ENCODE data around the gene ZNF710.
"Not testable (repeated sequence)": the region's sequence is repeated elsewhere in the genome, so short reads cannot be mapped to it uniquely, and the experiment has no call there.

The ZNF710 gene

DNA sequence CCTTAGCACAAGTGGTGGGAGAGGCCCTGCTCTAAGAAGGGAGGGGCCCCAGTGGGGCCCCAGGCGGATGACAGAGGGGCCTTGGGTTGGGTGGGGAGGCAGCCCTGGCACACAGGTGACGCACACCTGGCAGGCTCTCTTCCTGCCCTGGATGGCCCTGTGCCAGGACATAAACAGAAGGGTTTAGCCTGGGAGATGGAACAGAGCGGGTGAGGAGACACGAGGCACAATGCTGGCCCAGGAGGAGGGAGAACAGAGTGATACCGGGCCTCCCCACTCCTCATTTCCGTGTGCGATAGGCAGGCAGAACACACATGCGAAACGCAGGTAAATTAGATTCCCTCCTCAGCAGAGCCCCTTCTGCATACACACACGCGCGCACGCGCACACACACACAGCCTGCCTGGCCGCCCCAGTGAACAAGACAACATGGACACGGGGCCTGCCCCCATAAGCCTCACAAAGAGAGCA is 61.4 kb downstream of the ZNF710 start:
- DNase-seq (ENCODE audit: low read depth): no peak

DNA sequence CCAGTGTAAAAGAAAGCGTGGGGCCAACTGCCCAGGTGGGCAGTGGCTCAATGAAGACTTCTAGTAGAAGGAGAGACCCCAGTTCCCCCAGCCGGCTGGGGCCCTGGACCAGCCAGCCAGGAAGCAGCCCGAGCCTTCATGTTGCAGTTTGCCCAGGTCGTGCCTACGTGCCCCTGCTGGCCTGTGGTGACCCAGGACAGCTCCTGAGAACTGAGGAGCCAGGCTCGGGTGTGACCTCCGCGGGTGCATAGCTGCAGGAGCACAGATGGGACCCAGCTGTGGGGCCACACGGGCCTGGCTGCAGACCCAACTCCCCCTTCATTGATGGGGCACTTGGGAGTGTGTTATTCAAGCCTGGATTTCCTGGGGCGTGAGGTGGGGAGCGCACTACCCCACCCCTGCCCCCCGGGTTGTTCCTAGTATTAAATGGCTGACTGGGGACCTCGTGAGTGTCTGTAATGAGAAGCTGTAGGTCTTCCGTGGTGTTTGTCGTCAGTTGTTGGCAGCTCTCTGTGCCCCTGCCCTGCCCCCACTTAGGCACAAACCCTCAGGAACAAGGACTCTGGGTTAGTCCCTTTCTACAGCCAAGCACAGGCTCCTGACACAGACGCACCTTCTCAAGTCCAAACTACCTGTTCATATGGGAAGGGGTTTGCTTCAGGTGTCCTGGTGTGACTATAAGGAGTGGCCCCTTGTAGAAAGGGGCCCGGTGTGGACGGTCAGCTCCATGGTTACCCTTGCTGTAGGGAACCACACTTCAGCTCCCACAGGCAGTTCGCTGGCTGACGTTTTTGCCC is 62.0 kb downstream of the ZNF710 start:
- DNase-seq (ENCODE audit: low read depth): no peak

DNA sequence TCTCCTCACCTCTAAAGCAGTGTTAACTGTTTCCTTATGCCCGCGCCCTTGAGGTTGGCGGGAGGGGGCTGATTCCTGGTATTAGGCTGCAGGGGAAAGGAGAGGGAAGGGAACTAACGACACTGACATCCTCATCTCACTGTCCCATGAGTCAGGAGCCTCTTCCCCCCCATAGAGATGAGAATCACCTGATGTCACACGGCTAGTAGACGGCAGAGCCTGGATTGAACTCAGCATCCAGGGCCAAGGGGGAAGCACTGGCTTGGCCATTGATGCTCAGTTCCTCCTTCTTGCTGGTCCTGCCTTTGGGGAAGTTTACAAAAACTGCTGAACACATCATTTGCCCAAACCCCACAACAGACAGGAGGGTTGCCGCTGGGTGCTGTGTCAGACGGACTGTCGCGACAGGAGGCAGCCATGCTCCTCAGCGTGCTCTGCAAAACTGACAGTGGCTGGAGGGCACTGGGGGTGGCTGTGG is 62.7 kb downstream of the ZNF710 start:
- DNase-seq (ENCODE audit: low read depth): no peak

DNA sequence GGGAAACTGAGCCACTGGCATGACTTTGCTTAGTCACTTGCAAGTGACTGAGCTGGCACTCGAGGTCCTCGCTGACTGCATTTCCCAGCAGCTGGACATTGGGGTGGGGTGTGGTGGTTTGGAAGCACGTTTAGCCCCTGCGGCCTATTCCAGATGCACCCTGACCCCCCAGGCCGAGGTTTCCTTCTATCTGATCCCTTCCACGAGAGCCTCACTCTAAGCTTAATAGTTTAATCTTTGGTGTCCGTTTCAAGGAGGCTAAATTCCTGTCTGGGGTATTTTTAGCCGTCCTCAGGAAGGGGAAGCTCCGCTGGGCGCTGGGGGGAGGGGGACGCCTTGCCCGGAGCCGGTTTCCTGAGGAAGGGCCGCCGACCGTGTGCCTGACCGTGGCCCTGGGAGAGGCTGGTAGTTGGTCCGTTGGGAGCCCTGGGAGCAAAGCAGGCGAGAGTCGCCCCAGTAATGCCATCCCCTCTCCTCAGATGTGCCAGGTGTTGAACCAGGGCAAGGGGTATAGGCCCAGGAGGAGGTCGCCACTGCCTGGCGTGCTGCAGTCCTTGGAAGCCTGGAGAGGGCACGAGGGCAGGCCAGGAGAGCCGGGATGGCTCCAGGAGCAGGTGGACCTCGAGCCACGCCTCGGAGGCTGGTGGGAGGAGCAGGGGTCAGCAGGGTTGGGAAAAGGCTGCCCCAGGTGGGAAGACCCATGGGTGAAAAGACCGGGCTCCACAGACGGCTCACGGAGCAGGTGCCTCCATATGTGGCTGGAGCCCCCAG is 64.0 kb downstream of the ZNF710 start:
- DNase-seq (ENCODE audit: low read depth): no peak

DNA sequence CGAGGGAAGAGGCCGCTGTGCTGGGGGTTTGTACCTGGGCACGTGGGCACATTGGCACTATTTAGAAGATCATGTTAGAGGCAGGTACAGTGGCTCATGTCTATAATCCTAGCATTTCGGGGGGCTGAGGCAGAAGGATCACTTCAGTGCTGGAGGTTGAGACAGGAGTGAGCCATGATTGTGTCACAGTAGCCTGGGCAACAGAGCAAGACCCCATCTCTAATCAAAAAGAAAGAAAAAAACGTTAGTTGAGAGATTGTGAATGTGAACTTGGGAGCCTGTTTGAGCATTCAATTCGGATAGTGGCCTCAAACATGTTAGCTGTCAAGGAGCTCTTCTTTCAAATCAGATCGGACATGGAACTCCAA is 64.5 kb downstream of the ZNF710 start:
- no peak for DNase-seq (ENCODE audit: low read depth)

DNA sequence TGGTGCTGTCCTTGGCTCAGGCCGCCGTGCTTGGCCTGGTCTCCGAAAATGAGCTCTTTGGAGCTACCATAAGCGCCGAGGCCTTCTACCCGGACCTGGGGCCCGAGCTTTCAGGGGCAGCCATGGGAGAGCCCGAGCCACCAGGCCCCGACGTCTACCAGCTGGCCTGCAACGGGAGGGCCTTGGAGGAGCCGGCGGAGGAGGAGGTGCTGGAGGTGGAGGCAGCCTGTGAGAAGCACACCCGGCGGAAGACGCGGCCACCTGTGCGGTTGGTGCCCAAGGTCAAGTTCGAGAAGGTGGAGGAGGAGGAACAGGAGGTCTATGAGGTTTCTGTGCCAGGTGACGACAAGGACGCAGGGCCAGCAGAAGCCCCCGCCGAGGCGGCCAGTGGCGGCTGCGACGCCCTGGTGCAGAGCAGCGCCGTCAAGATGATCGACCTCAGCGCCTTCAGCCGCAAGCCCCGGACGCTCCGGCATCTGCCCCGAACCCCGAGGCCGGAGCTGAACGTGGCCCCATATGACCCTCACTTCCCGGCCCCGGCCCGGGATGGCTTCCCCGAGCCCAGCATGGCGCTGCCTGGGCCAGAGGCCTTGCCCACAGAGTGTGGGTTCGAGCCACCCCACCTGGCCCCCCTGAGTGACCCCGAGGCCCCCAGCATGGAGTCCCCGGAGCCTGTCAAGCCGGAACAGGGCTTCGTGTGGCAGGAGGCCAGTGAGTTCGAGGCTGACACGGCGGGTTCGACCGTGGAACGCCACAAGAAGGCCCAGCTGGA is 66.2 kb downstream of the ZNF710 start:
- no peak for DNase-seq (ENCODE audit: low read depth)

DNA sequence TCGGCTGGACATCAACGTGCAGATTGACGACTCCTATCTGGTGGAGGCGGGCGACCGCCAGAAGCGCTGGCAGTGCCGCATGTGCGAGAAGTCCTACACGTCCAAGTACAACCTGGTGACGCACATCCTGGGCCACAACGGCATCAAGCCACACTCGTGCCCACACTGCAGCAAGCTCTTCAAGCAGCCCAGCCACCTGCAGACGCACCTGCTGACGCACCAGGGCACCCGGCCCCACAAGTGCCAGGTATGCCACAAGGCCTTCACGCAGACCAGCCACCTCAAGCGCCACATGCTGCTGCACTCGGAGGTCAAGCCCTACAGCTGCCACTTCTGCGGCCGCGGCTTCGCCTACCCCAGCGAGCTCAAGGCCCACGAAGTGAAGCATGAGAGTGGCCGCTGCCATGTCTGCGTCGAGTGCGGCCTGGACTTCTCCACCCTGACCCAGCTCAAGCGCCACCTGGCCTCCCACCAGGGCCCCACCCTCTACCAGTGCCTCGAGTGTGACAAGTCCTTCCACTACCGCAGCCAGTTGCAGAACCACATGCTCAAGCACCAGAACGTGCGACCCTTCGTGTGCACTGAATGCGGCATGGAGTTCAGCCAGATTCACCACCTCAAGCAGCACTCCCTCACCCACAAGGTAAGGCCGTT is 67.0 kb downstream of the ZNF710 start:
- DNase-seq (ENCODE audit: low read depth): no peak

DNA sequence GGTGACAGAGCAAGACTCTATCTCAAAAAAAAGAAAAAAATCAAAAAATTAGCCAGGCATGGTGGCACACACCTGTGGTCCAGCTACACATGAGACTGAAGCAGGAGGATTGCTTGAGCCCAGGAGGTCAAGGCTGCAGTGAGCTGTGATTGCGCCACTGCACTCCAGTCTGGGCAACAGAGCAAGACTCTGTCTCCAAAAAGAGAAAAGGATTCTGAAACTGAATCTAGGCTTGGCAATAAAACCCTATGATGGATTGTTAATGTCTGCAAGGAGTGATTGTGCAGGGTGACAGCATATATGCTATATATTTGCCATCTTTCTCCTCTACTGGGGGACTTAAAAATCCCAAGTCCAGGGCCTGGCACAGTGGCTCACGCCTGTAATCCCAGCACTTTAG is 69.5 kb downstream of the ZNF710 start:
- DNase-seq (ENCODE audit: low read depth): not testable (repeated sequence)

DNA sequence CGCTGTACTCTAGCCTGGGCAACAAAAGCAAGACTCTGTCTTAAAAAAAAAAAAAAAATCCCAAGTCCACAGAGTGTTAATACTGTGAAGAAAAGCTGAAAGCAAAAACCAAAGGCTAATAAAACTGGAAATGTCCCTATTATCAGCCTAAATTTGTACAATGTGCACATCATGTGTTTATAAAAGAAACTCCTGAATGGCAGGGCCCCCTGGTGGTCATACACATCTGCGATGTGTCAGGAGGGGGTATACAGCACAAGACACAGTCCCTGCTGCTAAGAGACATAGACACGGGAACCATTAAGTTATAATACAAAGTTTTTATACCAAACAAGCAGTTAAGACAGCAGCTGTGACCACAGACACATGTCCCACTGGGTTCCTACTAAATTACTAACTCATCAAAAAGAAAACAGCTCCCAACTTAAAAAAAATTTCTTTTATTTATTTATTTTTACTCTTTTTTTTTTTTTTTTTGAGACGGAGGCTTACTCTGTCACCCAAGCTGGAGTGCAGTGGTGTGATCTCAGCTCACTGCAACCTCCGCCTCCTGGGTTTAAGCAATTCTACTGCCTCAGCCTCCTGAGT is 70.2 kb downstream of the ZNF710 start:
- DNase-seq (ENCODE audit: low read depth): peak; percentile 70

DNA sequence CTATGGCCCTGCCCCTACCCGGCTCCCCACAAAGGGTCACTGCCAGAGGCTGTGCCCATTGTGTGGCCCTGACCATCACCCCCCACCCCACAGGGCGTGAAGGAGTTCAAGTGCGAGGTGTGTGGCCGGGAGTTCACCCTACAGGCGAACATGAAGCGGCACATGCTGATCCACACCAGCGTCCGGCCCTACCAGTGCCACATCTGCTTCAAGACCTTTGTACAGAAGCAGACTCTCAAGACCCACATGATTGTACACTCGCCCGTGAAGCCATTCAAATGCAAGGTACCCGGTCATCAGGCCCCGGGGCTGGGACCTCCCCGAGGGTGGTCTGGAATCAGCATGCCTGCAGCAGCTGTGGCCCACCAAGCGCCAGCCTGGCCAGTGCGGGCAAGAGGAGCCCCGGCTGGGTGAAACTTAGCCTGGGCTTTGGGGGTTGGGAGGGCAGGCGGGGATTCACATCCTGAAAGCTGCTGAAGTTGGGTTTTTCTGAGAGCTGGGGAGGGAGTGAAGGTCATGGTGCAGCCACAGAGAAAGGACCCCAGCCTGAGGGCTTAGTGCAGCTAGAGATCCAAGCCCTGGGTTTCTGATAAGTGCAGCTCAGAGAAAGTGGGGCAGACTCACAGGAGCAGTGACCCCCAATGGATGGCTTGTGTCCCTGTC is 72.0 kb downstream of the ZNF710 start:
- no peak for DNase-seq (ENCODE audit: low read depth)

DNA sequence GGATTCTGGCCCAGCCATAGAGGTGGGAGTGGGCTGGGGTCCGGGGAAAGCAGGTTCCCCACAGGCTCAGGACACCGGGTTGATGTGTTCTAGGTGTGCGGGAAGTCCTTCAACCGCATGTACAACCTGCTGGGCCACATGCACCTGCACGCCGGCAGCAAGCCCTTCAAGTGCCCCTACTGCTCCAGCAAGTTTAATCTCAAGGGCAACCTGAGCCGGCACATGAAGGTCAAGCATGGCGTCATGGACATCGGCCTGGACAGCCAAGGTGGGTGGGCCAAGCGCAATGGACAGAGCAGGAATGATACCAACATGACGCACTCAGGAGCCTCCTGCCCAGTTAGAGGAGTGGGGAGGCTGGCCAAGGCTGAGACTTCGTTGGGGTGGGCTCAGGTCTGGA is 72.9 kb downstream of the ZNF710 start:
- no peak for DNase-seq (ENCODE audit: low read depth)

DNA sequence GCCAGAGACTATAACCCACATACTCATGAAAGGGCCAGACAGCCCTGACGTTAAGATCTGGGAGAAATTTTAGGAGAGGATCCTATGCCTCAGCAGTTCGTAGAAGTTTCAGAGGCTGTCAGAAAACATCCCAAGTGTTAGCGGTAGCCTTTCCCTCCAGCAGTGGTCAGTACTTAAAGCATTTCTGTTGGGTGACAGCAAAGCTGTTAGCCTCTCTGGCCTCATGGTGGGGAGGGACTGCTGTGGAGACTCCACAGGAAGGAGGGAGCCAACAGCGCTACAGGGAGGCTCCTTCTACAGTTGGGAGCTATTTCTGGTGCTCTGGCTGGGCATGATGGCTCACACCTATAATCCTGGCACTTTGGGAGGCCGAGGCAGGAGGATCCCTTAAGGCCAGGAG is 73.8 kb downstream of the ZNF710 start:
- no peak for DNase-seq (ENCODE audit: low read depth)

DNA sequence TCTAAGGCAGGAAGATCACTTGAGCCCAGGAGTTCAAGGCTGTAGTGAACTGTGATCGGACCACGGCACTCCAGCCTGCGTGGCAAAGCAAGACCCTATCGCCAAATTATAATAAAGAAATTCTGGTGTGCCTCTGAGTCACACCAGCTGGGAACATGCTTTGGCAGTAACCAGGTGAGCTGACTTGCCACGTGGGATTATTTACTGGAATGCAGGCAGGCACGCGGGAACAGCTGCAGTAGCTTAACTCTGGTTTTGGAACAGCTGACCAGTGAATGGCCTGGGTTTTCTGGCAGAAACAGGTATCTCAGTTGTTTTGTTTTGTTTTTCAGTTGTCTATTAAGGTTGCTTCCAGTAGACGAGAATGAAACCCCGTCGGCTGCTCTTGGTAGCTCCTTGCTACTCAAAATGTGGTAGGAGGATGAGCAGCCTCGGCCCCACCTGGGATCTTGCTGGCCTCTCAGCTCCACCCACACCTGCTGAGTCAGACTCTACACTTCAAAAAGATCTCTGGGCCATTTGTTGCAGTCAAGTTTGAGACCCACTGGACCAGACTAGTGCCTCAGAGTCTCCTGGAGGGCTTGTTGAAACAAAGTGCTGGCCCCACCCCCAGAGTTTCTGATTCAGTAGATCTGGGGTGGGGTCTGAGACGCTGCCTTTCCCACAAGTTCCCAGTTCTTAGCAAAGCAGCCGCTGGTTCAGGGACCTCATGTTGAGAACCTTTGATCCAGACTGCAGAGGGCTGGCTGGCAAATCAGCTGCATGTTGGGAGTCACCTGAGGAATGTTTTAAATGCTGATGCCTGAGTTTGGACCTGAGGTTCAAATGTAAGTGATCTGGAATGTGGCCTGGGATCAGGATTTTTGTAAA is 74.5 kb downstream of the ZNF710 start:
- no peak for DNase-seq (ENCODE audit: low read depth)

DNA sequence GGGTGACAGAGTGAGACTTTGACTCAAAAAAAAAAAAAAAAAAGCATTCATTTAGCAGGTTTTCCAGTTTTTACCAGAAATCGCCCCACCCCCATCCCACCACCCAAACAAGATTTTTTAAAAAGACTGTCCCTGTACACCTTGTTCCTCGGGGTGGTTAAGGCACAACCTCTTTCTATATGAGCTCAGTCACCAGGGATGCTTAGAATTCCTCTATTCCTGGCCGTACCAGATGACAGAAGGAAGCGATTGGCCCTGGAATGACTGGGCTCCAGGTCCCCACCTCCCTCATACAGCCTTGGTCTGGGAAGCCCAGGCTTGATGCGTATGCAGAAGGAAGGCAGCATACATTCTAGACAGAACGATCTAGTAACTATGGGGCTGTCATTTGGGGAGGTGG is 75.6 kb downstream of the ZNF710 start:
- no peak for DNase-seq (ENCODE audit: low read depth)

DNA sequence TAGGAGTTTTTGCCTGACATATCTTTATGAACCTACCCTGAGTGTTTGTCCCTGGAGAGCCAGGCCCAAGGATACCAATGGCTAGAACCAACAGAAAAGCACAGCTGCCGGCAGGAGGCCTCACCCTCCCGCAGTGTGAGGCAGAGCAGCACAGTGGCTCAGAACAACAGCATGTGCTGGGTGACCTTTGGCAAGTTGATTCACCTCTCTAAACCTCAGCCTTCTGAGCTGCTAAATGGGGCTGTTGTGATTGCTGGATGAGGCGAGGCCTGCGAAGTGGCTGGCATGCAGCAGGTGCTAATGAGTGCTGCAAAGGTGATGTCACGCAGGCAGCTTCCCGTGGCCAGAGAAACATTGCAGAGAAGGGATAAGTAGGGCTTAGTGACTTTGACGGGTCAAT is 77.8 kb downstream of the ZNF710 start:
- DNase-seq (ENCODE audit: low read depth): no peak

DNA sequence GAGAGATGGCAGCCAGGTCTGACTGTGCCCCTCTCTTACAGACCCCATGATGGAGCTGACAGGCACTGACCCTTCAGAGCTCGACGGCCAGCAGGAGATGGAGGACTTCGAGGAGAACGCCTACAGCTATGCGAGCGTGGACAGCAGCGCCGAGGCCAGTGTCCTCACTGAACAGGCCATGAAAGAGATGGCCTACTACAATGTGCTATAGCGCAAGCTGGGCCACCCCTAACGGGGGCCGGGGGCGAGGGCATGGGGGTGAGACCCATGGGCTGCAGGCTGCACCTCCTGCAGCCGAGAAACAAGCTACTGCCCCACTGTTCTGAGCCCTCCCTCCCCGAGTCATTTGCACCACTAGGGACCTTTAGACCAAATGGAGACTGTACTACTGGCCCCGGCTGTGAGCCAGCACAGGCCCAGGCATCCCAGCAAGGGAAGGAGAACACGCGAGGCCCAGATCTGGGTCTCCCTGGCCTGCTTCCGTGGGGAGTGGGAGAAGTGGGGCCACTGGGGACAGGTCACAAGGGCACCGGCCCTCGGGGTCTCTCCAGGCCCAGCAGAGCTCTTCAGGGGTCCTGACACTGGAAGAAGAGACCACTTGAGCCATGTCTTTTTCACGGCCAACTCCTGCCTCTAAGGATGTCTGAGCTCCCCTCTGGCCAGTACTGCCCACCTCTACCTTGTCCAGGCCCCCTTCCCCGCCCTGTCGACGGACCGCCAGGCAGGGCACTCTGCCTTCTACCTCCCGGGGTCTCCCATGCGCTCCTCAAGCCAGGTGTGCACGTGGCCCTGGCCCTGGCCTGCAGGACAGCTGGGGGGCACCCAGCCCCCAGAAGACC is 78.7 kb downstream of the ZNF710 start:
- DNase-seq (ENCODE audit: low read depth): no peak

DNA sequence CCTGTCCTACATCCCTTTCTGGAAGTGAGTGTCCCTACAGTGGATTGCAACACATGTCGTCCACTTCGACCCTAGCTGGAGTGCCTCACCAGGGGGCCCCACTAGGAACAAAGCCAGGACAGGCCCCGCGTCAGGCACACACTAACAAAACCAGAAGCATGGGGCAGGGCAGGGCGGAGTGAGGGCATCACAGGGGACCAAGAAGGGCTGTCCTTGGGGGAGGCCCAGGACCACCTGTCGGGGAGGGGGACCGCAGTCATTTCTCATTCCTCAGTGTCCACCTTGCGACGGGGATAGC is 79.3 kb downstream of the ZNF710 start:
- no peak for DNase-seq (ENCODE audit: low read depth)

DNA sequence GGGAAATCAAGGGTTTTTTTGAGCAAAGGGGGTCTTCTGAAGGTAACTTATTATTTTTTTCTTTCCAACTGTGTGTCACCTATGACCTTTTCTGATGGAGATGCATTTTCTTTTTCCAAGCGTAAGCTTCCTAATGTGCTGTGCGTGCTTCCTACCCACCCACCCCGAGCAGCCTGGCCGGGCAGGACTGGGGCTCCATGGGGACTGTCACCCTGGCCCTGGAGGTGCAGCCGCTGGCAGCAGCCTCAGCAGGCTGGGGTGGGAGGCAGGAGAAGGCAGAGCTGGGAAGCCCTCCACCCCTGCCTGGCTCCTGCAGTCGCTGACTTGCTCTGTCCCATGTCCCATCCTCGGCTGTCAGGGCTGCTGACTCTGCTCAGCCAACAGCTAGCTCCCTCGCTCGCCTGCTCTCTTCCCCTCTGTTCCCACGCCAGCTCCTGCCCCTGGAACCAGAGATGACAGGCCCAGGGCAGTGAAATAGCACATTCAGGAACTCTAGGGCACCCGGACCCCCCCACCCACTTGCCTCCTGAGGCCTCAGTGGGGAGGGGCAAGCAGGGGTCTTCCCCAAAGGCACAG is 79.8 kb downstream of the ZNF710 start:
- DNase-seq (ENCODE audit: low read depth): no peak

DNA sequence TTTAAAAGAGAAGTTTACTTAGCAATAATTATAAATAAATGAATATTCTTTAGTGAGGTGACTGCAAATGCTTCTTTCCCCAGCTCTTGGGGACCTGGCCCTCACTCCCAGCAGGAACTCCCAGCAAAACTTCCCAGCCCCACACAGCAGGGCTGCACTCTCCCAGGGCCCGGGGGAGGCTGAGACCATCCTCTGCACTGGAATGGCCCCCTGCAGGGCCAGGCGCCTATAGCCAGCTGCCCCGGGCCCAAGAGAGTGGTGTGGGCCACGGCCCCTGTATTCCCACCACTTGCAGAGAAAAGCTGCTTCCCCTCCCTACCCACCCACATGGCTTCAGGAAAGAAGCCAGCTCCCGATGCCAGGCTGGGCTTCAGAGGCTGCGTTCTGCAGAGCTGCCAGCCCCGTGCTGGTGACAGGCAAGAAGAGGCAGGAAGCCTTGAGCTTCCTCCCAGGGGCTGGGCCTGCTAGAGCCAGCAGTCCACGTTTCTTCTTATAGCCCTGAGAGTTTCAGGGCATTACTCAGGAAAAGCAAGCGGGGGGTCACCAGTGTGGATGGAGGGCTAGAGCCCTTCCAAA is 81.1 kb downstream of the ZNF710 start:
- no peak for DNase-seq (ENCODE audit: low read depth)

Measured in stromal cell of bone marrow (primary cell).